Body of pancreas (tissue), 4 donors: Measurements from ENCODE around the gene EPC2.

Source experiments
- CTCF ChIP-seq, 7 experiments: fragments of 450-650 bp in 4 of 7; fragments of 200-600 bp in 3 of 7; sonication (generic) in 3 of 7; IDR thresholded peaks; one replicate each; pipeline ENCODE4 v1.5.1; 2016 to 2019; ENCODE audit warnings: antibody characterized with exemption in 7 of 7
- POLR2A ChIP-seq, 3 donors: fragments of 450-650 bp; IDR thresholded peaks; one replicate each; pipeline ENCODE4 v1.6.1; 2016; ENCODE audit warnings: antibody characterized with exemption in 3 of 3, mild to moderate bottlenecking in 2 of 3

GRCh38 chr2:148650881-148651280 is 6.3 kb downstream of the EPC2 start:
- TF ChIP-seq CTCF (IDR thresholded peaks at IDR 0.05) = no peak
- no peak for TF ChIP-seq POLR2A (IDR thresholded peaks at IDR 0.05)
